Measurements from ENCODE around the gene GDF15.
A peak's percentile ranks its signal among the peaks of the same experiment; 100 is the strongest.

The GDF15 gene

DNA sequence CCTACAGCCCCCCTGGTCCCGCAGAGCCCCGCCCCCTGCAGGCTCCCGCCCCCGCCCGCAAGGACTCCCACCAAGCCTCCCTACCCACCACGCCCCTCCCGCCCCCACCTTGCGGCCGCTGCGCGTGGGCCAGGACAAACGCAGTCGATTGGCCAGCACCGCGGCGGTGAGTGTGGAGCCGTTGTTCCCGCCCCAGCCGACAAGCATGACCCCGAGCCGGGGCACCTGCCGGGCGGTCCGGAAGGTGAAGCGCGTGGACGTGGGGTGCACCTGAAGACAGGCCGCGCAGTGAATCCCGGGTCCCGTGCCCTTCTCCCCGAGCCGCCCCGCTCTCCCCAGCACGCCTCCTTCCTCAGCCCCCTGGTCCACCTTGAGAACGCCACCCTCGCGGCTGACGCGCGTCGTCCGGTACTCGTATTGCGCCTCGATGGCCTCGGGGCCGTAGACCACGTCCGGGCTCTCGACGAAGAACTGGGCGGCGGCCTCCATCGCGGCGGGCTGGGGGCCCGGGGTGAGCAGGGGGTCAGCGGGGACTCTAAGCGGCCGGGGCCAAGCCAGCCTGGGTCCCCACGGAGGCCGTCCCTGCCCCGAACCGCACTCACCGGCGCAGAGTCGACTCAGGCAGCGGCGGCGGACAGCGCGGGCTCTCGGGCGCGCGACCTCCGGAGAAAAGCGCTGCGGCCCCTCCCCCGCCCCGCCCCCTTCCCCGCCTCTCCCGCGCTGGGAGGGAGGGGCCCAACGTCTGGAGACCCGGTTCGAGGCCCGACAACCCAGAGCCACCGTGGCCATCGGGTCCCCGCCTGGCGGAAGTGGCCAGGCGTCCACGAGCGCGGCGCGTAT lies 51.8 kb downstream of the GDF15 start, which contains the start of gene ISYNA1 (continued):
- TF ChIP-seq, protein P1, sequence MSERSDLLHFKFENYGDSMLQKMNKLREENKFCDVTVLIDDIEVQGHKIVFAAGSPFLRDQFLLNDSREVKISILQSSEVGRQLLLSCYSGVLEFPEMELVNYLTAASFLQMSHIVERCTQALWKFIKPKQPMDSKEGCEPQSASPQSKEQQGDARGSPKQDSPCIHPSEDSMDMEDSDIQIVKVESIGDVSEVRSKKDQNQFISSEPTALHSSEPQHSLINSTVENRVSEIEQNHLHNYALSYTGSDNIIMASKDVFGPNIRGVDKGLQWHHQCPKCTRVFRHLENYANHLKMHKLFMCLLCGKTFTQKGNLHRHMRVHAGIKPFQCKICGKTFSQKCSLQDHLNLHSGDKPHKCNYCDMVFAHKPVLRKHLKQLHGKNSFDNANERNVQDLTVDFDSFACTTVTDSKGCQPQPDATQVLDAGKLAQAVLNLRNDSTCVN (tag by site-specific recombination; optimal IDR thresholded peaks at IDR 0.05), result peak; percentile 92
- TF ChIP-seq ZNF391 (tag by site-specific recombination; IDR thresholded peaks at IDR 0.05; ENCODE audit: borderline replicate concordance, low read depth) (peak; percentile 78; the same call in 1 of the 2 replicates), SP7 (tag by site-specific recombination; IDR thresholded peaks at IDR 0.05) (peak; percentile 14; the same call in 1 of the 2 replicates), ZNF324 (tag by site-specific recombination; IDR thresholded peaks at IDR 0.05) (peak; percentile 43; the same call in 1 of the 2 replicates), ZNF843 (tag by site-specific recombination; IDR thresholded peaks at IDR 0.05) (peak; percentile 13; the same call in 1 of the 2 replicates), SP2 (tag by site-specific recombination; IDR thresholded peaks at IDR 0.05) (peak; percentile 44; the same call in 1 of the 2 replicates), KLF8 (tag by site-specific recombination; IDR thresholded peaks at IDR 0.05) (peak; percentile 31; the same call in 1 of the 2 replicates), ZBTB1 (tag by site-specific recombination; IDR thresholded peaks at IDR 0.05) (no peak), ZNF624 (tag by site-specific recombination; IDR thresholded peaks at IDR 0.05) (no peak), ZBTB20 (tag by site-specific recombination; IDR thresholded peaks at IDR 0.05) (peak; percentile 56; the same call in 1 of the 2 replicates), KLF9 (tag by site-specific recombination; IDR thresholded peaks at IDR 0.05; ENCODE audit: low read depth) (peak; percentile 64), ZNF777 (tag by site-specific recombination; IDR thresholded peaks at IDR 0.05; ENCODE audit: borderline replicate concordance) (peak; percentile 44; the same call in 1 of the 2 replicates), BCL11B (tag by site-specific recombination; IDR thresholded peaks at IDR 0.05; ENCODE audit: low read depth) (peak; percentile 85), ZIC2 (tag by site-specific recombination; IDR thresholded peaks at IDR 0.05) (no peak; the same call in 1 of the 2 replicates), KLF1 (tag by site-specific recombination; IDR thresholded peaks at IDR 0.05) (peak; percentile 48; the same call in 1 of the 2 replicates), ZNF654 (tag by site-specific recombination; IDR thresholded peaks at IDR 0.05; ENCODE audit: low read depth) (no peak), ZNF600 (tag by site-specific recombination; IDR thresholded peaks at IDR 0.05) (peak; percentile 79), ZNF248 (tag by site-specific recombination; IDR thresholded peaks at IDR 0.05) (no peak), ZNF610 (tag by site-specific recombination; IDR thresholded peaks at IDR 0.05; ENCODE audit: borderline replicate concordance) (peak; percentile 24; the same call in 1 of the 2 replicates), ZNF2 (tag by site-specific recombination; IDR thresholded peaks at IDR 0.05) (peak; percentile 60; the same call in 1 of the 2 replicates), ZNF501 (tag by site-specific recombination; IDR thresholded peaks at IDR 0.05) (0 out of 2 replicates have a peak, but pooled peaks have one; percentile 23), BCL11A (tag by site-specific recombination; IDR thresholded peaks at IDR 0.05; ENCODE audit: low read depth) (peak; percentile 53; the same call in 1 of the 2 replicates), ZNF214 (tag by site-specific recombination; IDR thresholded peaks at IDR 0.05; ENCODE audit: borderline replicate concordance) (no peak), ZBTB48 (tag by site-specific recombination; IDR thresholded peaks at IDR 0.05) (peak; percentile 59), ZNF175 (tag by site-specific recombination; IDR thresholded peaks at IDR 0.05) (no peak), ZNF341 (tag by site-specific recombination; IDR thresholded peaks at IDR 0.05; ENCODE audit: low read depth) (no peak; the same call in 1 of the 2 replicates), ZNF223 (tag by site-specific recombination; IDR thresholded peaks at IDR 0.05) (peak; percentile 92)
- TF ChIP-seq, protein P2, sequence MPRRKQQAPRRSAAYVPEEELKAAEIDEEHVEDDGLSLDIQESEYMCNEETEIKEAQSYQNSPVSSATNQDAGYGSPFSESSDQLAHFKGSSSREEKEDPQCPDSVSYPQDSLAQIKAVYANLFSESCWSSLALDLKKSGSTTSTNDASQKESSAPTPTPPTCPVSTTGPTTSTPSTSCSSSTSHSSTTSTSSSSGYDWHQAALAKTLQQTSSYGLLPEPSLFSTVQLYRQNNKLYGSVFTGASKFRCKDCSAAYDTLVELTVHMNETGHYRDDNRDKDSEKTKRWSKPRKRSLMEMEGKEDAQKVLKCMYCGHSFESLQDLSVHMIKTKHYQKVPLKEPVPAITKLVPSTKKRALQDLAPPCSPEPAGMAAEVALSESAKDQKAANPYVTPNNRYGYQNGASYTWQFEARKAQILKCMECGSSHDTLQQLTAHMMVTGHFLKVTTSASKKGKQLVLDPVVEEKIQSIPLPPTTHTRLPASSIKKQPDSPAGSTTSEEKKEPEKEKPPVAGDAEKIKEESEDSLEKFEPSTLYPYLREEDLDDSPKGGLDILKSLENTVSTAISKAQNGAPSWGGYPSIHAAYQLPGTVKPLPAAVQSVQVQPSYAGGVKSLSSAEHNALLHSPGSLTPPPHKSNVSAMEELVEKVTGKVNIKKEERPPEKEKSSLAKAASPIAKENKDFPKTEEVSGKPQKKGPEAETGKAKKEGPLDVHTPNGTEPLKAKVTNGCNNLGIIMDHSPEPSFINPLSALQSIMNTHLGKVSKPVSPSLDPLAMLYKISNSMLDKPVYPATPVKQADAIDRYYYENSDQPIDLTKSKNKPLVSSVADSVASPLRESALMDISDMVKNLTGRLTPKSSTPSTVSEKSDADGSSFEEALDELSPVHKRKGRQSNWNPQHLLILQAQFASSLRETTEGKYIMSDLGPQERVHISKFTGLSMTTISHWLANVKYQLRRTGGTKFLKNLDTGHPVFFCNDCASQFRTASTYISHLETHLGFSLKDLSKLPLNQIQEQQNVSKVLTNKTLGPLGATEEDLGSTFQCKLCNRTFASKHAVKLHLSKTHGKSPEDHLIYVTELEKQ (tag by site-specific recombination; IDR thresholded peaks at IDR 0.05; ENCODE audit: borderline replicate concordance), result peak; percentile 41; the same call in 1 of the 2 replicates
- TF ChIP-seq, protein P3, sequence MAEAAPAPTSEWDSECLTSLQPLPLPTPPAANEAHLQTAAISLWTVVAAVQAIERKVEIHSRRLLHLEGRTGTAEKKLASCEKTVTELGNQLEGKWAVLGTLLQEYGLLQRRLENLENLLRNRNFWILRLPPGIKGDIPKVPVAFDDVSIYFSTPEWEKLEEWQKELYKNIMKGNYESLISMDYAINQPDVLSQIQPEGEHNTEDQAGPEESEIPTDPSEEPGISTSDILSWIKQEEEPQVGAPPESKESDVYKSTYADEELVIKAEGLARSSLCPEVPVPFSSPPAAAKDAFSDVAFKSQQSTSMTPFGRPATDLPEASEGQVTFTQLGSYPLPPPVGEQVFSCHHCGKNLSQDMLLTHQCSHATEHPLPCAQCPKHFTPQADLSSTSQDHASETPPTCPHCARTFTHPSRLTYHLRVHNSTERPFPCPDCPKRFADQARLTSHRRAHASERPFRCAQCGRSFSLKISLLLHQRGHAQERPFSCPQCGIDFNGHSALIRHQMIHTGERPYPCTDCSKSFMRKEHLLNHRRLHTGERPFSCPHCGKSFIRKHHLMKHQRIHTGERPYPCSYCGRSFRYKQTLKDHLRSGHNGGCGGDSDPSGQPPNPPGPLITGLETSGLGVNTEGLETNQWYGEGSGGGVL (tag by site-specific recombination; IDR thresholded peaks at IDR 0.05), result peak; percentile 49
- TF ChIP-seq, protein P4, sequence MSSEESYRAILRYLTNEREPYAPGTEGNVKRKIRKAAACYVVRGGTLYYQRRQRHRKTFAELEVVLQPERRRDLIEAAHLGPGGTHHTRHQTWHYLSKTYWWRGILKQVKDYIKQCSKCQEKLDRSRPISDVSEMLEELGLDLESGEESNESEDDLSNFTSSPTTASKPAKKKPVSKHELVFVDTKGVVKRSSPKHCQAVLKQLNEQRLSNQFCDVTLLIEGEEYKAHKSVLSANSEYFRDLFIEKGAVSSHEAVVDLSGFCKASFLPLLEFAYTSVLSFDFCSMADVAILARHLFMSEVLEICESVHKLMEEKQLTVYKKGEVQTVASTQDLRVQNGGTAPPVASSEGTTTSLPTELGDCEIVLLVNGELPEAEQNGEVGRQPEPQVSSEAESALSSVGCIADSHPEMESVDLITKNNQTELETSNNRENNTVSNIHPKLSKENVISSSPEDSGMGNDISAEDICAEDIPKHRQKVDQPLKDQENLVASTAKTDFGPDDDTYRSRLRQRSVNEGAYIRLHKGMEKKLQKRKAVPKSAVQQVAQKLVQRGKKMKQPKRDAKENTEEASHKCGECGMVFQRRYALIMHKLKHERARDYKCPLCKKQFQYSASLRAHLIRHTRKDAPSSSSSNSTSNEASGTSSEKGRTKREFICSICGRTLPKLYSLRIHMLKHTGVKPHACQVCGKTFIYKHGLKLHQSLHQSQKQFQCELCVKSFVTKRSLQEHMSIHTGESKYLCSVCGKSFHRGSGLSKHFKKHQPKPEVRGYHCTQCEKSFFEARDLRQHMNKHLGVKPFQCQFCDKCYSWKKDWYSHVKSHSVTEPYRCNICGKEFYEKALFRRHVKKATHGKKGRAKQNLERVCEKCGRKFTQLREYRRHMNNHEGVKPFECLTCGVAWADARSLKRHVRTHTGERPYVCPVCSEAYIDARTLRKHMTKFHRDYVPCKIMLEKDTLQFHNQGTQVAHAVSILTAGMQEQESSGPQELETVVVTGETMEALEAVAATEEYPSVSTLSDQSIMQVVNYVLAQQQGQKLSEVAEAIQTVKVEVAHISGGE (tag by site-specific recombination; conservative IDR thresholded peaks at IDR 0.05; ENCODE audit: low read depth), result no peak
